Measurements from ENCODE around the gene SLC35D2.

The SLC35D2 gene

DNA sequence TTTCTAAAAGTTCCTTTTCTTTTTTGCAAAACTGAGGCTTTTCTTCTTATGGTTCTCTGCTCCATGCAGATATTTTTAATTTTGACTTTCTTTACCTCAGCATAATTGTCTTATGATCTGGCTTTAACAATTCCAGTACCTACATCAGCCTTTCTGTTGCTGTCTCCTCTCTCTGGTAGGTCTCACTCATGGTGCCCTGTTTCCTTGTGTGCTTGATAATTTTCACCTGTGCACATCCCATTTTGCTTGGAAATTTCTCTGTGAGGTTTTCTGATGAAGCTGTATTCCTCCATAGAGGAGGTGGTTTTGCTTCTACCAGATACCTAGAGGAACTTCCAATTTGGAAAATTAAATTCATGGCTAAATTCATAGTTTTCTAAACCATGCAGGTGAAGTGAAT lies 79.3 kb downstream of the SLC35D2 start:
- DNase-seq = no peak

DNA sequence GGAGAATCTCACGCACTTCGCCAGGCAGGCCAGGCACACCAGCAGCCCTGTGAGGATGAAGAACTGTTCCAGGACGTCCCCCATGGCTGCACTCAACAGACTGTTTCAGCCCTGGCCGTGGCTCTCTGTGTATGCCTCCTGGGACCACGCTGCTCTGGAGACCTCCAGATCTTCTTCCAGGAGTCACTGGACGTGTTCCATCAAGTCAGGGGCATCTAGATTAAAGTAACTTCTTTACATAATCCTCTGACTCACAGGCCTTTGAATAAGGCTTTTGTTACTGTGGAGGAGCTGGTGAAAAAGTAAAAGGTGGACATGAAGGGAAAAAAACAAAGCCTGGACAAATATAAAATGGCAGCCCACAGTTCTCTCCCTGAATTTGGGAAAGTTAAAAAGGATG lies 81.5 kb downstream of the SLC35D2 start, which contains the start of gene HSD17B3:
Gene HSD17B3 (minus strand): TSS at position 156 of the 400 bp plus-strand sequence. CDS start 72 bp downstream, at position 84.
- no peak for DNase-seq

DNA sequence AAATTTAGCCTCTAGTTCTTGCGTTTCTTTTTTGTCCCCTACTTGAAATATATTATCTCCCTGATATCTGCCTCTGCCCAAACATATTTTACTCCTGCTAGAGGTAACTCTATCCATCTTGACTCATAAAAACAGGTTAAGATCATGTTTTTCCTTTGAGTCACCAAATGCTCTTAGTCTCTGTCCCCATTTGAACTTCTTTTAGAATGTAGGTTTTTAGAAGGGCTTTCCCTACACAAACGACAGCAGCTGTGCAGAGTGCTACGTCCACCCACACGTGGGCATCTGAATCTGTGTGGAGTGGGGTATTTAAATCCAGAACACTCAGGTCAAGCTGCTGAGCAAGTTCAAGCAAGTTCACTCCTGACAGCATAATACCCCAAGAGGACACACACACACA lies 83.7 kb downstream of the SLC35D2 start:
- DNase-seq = no peak

DNA sequence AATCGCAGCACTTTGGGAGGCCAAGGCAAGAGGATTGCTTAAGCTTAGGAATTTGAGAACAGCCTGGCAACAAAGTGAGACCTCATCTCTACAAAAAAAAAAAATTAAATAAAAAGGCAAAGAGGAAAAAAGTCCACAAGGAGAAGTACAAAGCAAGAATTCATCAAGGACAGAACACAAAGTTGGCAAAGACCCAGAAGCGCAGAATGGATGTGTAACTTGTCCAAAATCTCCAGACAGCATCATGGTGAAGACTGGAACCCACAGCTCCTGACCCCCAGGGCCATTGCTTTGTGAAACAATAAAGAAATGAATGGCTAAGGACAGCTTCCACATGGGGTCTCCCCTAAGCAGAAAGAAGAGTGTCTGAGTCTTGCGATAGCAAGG lies 89.4 kb downstream of the SLC35D2 start:
- DNase-seq = no peak

DNA sequence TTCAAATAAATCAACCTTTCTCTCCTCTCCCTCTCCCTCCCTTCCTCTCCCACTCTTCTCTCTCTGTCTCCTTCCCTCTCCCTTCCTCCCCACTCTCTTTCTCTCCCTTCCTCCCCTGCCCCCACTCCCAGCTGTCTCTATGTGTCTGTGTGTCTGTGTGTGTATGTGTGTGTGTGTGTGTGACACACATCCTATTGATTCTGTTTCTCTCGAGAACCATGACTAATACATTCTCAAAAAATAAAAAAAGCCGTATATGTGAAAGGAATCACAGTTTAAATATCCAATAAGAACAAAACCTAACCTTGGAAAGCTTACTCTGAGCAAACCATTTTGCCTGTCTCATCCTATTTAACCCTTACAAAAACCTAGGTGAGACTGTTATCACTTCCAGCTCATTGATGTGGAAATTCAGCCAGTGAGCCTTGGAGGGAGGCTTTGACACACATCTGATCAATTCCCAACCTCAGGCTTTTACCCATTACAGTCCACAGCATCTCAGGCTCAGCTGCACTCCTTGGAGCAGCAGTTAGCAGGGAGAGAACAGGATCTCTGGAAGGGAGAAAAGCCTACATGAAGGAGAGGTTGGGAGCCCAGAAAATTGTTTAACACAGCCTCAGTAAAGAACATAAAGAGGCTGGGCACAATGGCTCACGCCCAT lies 89.9 kb downstream of the SLC35D2 start:
- DNase-seq = no peak

DNA sequence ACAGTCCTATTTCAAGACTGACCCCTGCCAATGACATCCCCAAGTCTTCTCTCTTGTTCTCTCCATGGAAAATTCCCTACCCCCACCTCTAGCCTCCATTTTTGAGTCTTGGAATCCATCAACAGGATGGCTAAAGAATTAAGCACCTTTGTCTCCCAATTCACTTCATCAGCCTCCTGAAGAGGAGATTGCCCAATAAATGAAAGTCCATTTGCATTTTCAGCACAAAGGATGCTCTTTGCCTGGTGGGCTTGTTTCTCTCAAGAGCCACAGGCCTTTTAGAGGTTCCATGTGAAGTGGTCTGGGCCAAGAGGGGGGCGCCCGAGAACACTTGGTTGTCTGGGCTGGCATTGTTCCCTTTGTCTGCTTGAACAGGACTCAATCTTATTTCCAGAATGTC lies 94.1 kb downstream of the SLC35D2 start:
- no peak for DNase-seq

DNA sequence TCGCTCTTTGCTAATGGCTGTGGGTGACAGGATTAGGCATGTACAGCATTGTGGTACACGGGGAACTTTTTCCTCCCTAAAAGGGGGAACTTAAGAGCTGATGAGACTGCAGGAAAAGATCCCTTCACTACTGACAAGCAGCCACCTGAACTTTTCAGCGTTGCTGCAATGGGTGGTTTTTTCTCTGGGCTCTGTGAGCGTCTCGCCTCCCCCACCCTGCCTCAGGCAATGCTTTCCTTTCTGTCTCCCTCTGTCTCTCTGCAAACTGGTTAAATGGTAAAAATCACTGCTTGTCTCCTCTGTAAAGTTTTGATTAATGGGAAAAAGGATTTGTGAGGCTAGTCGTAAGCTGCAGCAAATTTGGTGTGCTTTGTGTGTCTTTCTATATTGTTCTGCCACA lies 101.9 kb downstream of the SLC35D2 start:
- DNase-seq = no peak

DNA sequence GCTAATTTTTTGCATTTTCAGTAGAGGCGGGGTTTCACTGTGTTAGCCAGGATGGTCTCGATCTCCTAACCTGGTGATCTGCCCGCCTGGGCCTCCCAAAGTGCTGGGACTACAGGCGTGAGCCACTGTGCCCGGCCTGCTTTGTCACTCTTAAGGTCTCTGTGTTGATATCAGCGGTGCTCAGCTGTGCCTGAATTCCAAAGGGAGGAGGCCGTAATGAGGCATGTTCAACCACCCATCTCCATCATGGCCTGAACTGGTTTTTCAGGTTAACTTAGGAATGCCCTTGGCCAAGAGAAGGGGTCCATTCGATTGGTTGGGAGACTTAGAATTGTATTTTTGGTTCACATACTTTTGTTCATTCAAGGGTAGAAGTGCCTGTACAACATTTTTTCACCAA lies 103.6 kb downstream of the SLC35D2 start:
- DNase-seq = no peak

DNA sequence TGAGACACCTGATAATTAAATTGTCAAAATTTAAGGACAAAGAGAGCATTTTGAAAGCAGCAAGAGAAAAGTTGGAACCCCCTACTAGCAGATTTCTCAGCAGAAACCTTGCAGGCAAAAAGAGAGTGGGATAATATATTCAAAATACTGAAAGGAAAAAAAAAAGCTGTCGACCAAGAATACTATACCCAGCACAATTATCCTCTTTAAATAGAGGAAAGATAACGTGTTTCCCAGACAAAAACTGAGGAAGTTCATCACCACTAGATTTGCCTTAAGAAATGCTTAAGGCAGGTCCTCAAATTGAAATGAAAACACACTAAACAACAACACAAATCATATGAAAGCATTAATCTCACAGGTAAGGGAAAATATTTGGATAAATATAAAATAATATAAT lies 108.6 kb downstream of the SLC35D2 start:
- DNase-seq = no peak
